Neural cell (in vitro differentiated cells): ENCODE data around the gene TXNRD3.

Experiments used
- EP300 ChIP-seq: fragments of 450-650 bp; conservative IDR thresholded peaks from 2 replicates; pipeline ENCODE4 v1.6.1; 2014; ENCODE audit warnings: antibody characterized with exemption, mild to moderate bottlenecking, moderate library complexity; ENCODE audit not compliant: poor library complexity, severe bottlenecking
- EZH2 ChIP-seq: fragments of 200-600, 300-800 bp; shearing (Covaris generic), sonication (generic); IDR thresholded peaks from 2 replicates; pipeline ENCODE4 v1.6.1; 2014; ENCODE audit warnings: antibody characterized with exemption, low read length, borderline replicate concordance, mild to moderate bottlenecking; ENCODE audit not compliant: insufficient read depth, poor library complexity, severe bottlenecking
- MXI1 ChIP-seq: fragments of 450-650 bp; conservative IDR thresholded peaks from 2 replicates; pipeline ENCODE4 v1.6.1; 2014; ENCODE audit warnings: antibody characterized with exemption, mild to moderate bottlenecking; ENCODE audit not compliant: poor library complexity, severe bottlenecking
- POLR2AphosphoS5 ChIP-seq: IDR thresholded peaks from 2 replicates; pipeline ENCODE4 v1.6.1; 2012
- RAD21 ChIP-seq: fragments of 450-650 bp; conservative IDR thresholded peaks from 2 replicates; pipeline ENCODE4 v1.6.1; 2014; ENCODE audit warnings: antibody characterized with exemption, mild to moderate bottlenecking, moderate library complexity
- SMC3 ChIP-seq: fragments of 450-650 bp; conservative IDR thresholded peaks from 2 replicates; pipeline ENCODE4 v1.6.1; 2014; ENCODE audit warnings: antibody characterized with exemption, mild to moderate bottlenecking, moderate library complexity; ENCODE audit not compliant: poor library complexity
- TAF1 ChIP-seq: IDR thresholded peaks from 2 replicates; pipeline ENCODE4 v1.6.1; 2012; ENCODE audit warnings: low read depth
- TF ChIP-seq, protein P1 (sequence below): fragments of 450-650 bp; IDR thresholded peaks from 2 replicates; pipeline ENCODE4 v1.5.1; 2014; ENCODE audit warnings: antibody characterized with exemption, mild to moderate bottlenecking, moderate library complexity; ENCODE audit not compliant: poor library complexity, severe bottlenecking
- TF ChIP-seq, protein P2 (sequence below): IDR thresholded peaks from 2 replicates; pipeline ENCODE4 v1.6.1; 2012; ENCODE audit warnings: borderline replicate concordance

DNA sequence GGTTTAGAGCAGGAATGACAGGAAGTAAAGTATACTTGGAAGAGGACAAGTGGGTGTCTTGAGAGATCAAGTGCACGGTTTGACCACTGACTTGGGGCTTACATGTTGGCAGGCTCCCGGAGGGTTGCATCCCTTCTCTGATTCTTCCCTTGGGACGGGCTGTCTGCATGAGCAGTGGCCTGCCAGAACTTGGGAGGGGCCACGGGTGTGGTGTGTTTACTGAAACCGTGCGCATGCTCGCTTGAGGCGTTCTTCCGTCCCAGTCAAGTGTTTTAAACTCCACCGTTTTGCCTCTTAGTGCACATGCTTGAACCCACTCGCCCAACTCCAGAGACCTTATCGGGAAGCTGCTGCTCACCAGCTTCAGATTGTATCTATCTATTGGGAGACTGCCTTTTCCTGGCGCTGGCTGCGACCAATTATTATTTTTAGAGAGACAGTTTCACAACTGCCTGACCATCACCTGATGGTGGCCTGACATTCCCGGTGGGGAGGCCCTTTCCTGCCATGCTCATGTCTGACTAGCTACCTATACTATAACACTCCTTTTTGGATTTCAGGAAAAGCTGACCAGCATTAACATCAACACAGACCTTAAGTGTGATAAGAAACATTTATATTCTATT is 81.3 kb downstream of the TXNRD3 start:
- TF ChIP-seq, protein P1, sequence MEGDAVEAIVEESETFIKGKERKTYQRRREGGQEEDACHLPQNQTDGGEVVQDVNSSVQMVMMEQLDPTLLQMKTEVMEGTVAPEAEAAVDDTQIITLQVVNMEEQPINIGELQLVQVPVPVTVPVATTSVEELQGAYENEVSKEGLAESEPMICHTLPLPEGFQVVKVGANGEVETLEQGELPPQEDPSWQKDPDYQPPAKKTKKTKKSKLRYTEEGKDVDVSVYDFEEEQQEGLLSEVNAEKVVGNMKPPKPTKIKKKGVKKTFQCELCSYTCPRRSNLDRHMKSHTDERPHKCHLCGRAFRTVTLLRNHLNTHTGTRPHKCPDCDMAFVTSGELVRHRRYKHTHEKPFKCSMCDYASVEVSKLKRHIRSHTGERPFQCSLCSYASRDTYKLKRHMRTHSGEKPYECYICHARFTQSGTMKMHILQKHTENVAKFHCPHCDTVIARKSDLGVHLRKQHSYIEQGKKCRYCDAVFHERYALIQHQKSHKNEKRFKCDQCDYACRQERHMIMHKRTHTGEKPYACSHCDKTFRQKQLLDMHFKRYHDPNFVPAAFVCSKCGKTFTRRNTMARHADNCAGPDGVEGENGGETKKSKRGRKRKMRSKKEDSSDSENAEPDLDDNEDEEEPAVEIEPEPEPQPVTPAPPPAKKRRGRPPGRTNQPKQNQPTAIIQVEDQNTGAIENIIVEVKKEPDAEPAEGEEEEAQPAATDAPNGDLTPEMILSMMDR, result no peak
- TF ChIP-seq TAF1 (no peak), EZH2 (no peak), POLR2AphosphoS5 (no peak), EP300 (no peak), SMC3 (no peak), RAD21 (no peak), MXI1 (no peak)
- TF ChIP-seq, protein P2, sequence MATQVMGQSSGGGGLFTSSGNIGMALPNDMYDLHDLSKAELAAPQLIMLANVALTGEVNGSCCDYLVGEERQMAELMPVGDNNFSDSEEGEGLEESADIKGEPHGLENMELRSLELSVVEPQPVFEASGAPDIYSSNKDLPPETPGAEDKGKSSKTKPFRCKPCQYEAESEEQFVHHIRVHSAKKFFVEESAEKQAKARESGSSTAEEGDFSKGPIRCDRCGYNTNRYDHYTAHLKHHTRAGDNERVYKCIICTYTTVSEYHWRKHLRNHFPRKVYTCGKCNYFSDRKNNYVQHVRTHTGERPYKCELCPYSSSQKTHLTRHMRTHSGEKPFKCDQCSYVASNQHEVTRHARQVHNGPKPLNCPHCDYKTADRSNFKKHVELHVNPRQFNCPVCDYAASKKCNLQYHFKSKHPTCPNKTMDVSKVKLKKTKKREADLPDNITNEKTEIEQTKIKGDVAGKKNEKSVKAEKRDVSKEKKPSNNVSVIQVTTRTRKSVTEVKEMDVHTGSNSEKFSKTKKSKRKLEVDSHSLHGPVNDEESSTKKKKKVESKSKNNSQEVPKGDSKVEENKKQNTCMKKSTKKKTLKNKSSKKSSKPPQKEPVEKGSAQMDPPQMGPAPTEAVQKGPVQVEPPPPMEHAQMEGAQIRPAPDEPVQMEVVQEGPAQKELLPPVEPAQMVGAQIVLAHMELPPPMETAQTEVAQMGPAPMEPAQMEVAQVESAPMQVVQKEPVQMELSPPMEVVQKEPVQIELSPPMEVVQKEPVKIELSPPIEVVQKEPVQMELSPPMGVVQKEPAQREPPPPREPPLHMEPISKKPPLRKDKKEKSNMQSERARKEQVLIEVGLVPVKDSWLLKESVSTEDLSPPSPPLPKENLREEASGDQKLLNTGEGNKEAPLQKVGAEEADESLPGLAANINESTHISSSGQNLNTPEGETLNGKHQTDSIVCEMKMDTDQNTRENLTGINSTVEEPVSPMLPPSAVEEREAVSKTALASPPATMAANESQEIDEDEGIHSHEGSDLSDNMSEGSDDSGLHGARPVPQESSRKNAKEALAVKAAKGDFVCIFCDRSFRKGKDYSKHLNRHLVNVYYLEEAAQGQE, result no peak
